ENCODE measurements around the gene IL15RA.

- no peak for TF ChIP-seq CTCF (IDR thresholded peaks at IDR 0.05)
- TF ChIP-seq NR3C1 (CRISPR knock-in tag; conservative IDR thresholded peaks at IDR 0.05; ENCODE audit: low read depth), result no peak
- TF ChIP-seq FOXJ3 (CRISPR knock-in tag; IDR thresholded peaks at IDR 0.05; ENCODE audit: borderline replicate concordance), result no peak
- no peak for TF ChIP-seq MAX (CRISPR knock-in tag; IDR thresholded peaks at IDR 0.05)
- no peak for TF ChIP-seq ZNF138 (CRISPR knock-in tag; conservative IDR thresholded peaks at IDR 0.05)
- no peak for TF ChIP-seq ATF6 (CRISPR knock-in tag; IDR thresholded peaks at IDR 0.05)
- TF ChIP-seq E2F5 (CRISPR knock-in tag; IDR thresholded peaks at IDR 0.05), result no peak
- TF ChIP-seq ZNF219 (CRISPR knock-in tag; IDR thresholded peaks at IDR 0.05; ENCODE audit: borderline replicate concordance), result no peak
- no peak for TF ChIP-seq ESRRA (CRISPR knock-in tag; IDR thresholded peaks at IDR 0.05; ENCODE audit: borderline replicate concordance)
- TF ChIP-seq ZNF263 (CRISPR knock-in tag; IDR thresholded peaks at IDR 0.05; ENCODE audit: low read depth), result no peak
These were observed 17.7 kb downstream of the IL15RA start for GRCh38 chr10:5959581-5960069.

All from WTC11 (cell line).